Panc1 (cell line): ENCODE results near the gene KCNJ12. TPM values are rescaled to one million over a fixed set of nuclear protein-coding genes. Genes with fewer than 3 reads are reported as not detected.
"Not testable (repeated sequence)": the region's sequence is repeated elsewhere in the genome, so short reads cannot be mapped to it uniquely, and the experiment has no call there.

Experiments
- ATAC-seq: fragments of 200-7000 bp; cut with Tn5 transposase; 2 replicates; pipeline ENCODE4 v1.9.1; 2020; ENCODE audit warnings: mild to moderate bottlenecking, moderate library complexity
- BruUV-seq: library from RNA; stranded (reverse); fragments of 400-500 nt; replicated peaks from 2 replicates; lab custom pipeline; 2021; lab: Mats Ljungman, UMichigan
- CTCF ChIA-PET: fragments of 300-600 bp; sonication (Branson Sonifier 250); formaldehyde crosslinking; loops from one replicate; lab custom pipeline; 2022; ENCODE audit warnings: antibody characterized with exemption; lab: Charles Lee
- POLR2A ChIA-PET: fragments of 300-600 bp; sonication (Branson Sonifier 250); formaldehyde crosslinking; loops from one replicate; lab custom pipeline; 2022; ENCODE audit warnings: antibody characterized with exemption; lab: Charles Lee
- DNase-seq: peaks from one replicate; pipeline ENCODE4 v3.0.0-alpha.2; 2010; ENCODE audit warnings: low read depth, low spot score
- H3K27ac ChIP-seq: 2 replicates; pipeline ENCODE4 v1.5.1; 2011; ENCODE audit warnings: mild to moderate bottlenecking, low read length, inconsistent platforms
- H3K27me3 ChIP-seq: fragments of 200-500 bp; sonication (Bioruptor generic); 2 replicates; pipeline ENCODE4 v1.6.0; 2014; ENCODE audit warnings: low read length, inconsistent platforms; ENCODE audit not compliant: control insufficient read depth, insufficient read depth
- H3K36me3 ChIP-seq: fragments of 200-500 bp; sonication (Bioruptor generic); 2 replicates; pipeline ENCODE4 v1.5.1; 2014; ENCODE audit warnings: inconsistent platforms, mild to moderate bottlenecking, low read length, moderate library complexity; ENCODE audit not compliant: control insufficient read depth, insufficient read depth
- H3K4me1 ChIP-seq: 2 replicates; pipeline ENCODE4 v1.5.1; 2011; ENCODE audit warnings: inconsistent platforms, mild to moderate bottlenecking, low read length, moderate library complexity; ENCODE audit not compliant: control insufficient read depth, insufficient read depth
- H3K4me3 ChIP-seq, 2 experiments: 2 replicates each; pipeline ENCODE4 v1.5.1; 2011 to 2012; ENCODE audit warnings: low read depth in 2 of 2, low read length in 2 of 2, mild to moderate bottlenecking in 2 of 2, inconsistent platforms in 1 of 2, moderate library complexity in 1 of 2
- H3K9me3 ChIP-seq: fragments of 200-500 bp; sonication (Bioruptor generic); 2 replicates; pipeline ENCODE4 v1.5.1; 2014; ENCODE audit warnings: low read depth, mild to moderate bottlenecking, inconsistent platforms, low read length, moderate library complexity; ENCODE audit not compliant: control insufficient read depth, insufficient read depth
- POLR2AphosphoS5 ChIP-seq: IDR thresholded peaks from 2 replicates; pipeline ENCODE4 v1.6.1; 2012; ENCODE audit warnings: mild to moderate bottlenecking, low read depth, low read length, moderate library complexity
- SIN3A ChIP-seq: IDR thresholded peaks from 2 replicates; pipeline ENCODE4 v1.6.1; 2012; ENCODE audit warnings: low read depth, mild to moderate bottlenecking, low read length, moderate library complexity, borderline replicate concordance; ENCODE audit not compliant: insufficient read depth
- TCF7L2 ChIP-seq: IDR thresholded peaks from 2 replicates; pipeline ENCODE4 v1.6.1; 2011; ENCODE audit warnings: mild to moderate bottlenecking, low read depth, low read length, inconsistent platforms
- in situ Hi-C: cut with HindIII; loops from 2 replicates; pipeline ENCODE4 v1.10.0; 2016; ENCODE audit warnings: low sequenced_read_pairs, low pct_unique_long_range_greater_than_20kb
- intact Hi-C: fragments of 100-400 bp; cut with micrococcal nuclease; formaldehyde crosslinking; loops from one replicate; pipeline ENCODE4 v1.10.0; 2022; ENCODE audit not compliant: unreplicated experiment
- total RNA-seq: library from RNA; stranded (reverse); gene quantifications from one replicate; pipeline ENCODE4 v1.2.1, GENCODE V29; 2021; ENCODE audit not compliant: unreplicated experiment
- TF ChIP-seq, protein P1 (sequence below), 2 experiments: IDR thresholded peaks; 2 replicates each; pipeline ENCODE4 v1.6.1; 2011 to 2012; ENCODE audit warnings: low read depth in 2 of 2, control low read depth in 1 of 2, low read length in 1 of 2, mild to moderate bottlenecking in 1 of 2, moderate library complexity in 1 of 2; ENCODE audit not compliant: insufficient read depth in 1 of 2
- TF ChIP-seq, protein P2 (sequence below): fragments of 450-650 bp; IDR thresholded peaks from 2 replicates; pipeline ENCODE4 v1.5.1; 2017; ENCODE audit warnings: mild to moderate bottlenecking

KCNJ12 gene
- total RNA-seq, 1 experiment from 2014 or later = 2.7 TPM

DNA sequence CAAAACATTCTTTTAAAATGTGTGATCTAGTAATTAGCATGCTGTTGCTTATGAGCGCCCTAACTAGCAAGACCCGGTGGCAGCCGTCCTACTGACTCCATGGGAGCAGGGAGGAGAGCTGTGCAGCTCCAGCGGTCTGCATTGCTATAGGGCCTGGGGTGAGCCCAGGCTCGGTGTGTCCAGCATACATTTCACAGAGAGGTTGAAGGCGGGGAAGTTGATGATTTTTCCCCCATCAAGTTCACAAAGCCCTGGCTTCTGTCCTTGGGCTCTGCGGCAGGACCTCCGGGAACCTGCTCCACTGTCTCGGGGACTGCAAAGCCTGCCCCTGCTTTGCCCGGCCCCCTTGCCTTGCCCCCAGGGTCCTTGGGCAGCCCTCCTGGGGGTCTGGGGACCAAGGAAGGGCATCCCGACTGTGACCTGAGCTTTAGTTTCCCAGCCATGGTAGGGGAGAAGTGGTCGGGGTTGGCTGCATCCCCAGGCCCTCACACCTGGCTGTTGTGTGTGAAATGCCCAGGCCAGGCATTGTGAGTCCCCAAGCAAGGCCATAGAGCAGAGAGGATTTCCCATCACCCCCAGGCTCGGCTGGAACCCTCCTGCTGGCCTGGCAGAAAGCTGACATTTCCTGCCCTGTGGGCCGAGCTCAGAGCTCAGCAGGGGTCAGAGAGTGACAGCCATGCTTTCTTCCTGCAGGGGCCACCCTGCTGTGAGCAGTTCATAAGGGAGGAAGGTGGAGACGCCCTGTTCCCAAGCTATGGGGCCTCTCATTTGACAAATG, 24.8 kb downstream of the KCNJ12 start:
- no peaks in the 10 kb centered on the region for H3K36me3 ChIP-seq
- no TSS peak for BruUV-seq
- in situ Hi-C loops = no loop called here
- TF ChIP-seq, protein P1, sequence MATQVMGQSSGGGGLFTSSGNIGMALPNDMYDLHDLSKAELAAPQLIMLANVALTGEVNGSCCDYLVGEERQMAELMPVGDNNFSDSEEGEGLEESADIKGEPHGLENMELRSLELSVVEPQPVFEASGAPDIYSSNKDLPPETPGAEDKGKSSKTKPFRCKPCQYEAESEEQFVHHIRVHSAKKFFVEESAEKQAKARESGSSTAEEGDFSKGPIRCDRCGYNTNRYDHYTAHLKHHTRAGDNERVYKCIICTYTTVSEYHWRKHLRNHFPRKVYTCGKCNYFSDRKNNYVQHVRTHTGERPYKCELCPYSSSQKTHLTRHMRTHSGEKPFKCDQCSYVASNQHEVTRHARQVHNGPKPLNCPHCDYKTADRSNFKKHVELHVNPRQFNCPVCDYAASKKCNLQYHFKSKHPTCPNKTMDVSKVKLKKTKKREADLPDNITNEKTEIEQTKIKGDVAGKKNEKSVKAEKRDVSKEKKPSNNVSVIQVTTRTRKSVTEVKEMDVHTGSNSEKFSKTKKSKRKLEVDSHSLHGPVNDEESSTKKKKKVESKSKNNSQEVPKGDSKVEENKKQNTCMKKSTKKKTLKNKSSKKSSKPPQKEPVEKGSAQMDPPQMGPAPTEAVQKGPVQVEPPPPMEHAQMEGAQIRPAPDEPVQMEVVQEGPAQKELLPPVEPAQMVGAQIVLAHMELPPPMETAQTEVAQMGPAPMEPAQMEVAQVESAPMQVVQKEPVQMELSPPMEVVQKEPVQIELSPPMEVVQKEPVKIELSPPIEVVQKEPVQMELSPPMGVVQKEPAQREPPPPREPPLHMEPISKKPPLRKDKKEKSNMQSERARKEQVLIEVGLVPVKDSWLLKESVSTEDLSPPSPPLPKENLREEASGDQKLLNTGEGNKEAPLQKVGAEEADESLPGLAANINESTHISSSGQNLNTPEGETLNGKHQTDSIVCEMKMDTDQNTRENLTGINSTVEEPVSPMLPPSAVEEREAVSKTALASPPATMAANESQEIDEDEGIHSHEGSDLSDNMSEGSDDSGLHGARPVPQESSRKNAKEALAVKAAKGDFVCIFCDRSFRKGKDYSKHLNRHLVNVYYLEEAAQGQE (IDR thresholded peaks at IDR 0.05; ENCODE audit: insufficient read depth in 1 of 2, low read depth in 2 of 2, low read length in 1 of 2) = no peak
- TF ChIP-seq POLR2AphosphoS5 = no peak
- TF ChIP-seq SIN3A = no peak
- no peak for TF ChIP-seq TCF7L2
- TF ChIP-seq, protein P2, sequence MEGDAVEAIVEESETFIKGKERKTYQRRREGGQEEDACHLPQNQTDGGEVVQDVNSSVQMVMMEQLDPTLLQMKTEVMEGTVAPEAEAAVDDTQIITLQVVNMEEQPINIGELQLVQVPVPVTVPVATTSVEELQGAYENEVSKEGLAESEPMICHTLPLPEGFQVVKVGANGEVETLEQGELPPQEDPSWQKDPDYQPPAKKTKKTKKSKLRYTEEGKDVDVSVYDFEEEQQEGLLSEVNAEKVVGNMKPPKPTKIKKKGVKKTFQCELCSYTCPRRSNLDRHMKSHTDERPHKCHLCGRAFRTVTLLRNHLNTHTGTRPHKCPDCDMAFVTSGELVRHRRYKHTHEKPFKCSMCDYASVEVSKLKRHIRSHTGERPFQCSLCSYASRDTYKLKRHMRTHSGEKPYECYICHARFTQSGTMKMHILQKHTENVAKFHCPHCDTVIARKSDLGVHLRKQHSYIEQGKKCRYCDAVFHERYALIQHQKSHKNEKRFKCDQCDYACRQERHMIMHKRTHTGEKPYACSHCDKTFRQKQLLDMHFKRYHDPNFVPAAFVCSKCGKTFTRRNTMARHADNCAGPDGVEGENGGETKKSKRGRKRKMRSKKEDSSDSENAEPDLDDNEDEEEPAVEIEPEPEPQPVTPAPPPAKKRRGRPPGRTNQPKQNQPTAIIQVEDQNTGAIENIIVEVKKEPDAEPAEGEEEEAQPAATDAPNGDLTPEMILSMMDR = no peak
- 0 out of 2 replicates have a peak, but pooled peaks have one; percentile 32 for ATAC-seq
- ChIA-PET CTCF (no interaction called here), POLR2A (no interaction called here)
- no peaks in the 10 kb centered on the region for H3K9me3 ChIP-seq
- no peak for DNase-seq
- no peak overlapping the region for H3K27ac ChIP-seq
- H3K27me3 ChIP-seq = no peaks in the 10 kb centered on the region
- intact Hi-C loops = no loop called here
- peaks cover 12% of the 10 kb centered on the region for H3K4me1 ChIP-seq
- no peak overlapping the region for H3K4me3 ChIP-seq

DNA sequence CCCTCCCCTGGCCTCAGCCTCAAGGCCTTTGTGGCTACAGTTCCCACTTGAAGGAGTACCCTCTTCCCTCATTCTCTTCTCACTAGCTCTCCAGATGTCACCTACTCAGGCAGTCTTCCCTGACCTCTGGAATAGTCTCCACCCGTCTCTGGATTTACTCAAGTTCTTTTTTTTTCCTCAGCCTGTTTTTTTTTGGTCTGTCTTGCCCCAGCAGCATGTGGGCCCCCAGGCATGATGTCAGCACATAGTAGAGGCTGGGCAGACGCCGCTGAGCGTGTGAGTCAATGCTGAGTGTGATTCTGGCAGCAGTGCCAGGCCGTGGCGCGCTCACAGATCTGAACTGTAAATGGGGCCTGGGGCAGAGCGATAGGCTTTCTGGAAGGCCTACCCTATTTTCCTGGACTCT, 26.0 kb downstream of the KCNJ12 start:
- H3K36me3 ChIP-seq, H3K9me3 ChIP-seq, H3K27ac ChIP-seq, POLR2A ChIA-PET, H3K27me3 ChIP-seq, in situ Hi-C loops, CTCF ChIA-PET, BruUV-seq, intact Hi-C loops, H3K4me3 ChIP-seq: not testable (repeated sequence)
- DNase-seq = peak; percentile 59
- ATAC-seq = peak; percentile 94
- H3K4me1 ChIP-seq = peaks cover 12% of the 10 kb centered on the region

DNA sequence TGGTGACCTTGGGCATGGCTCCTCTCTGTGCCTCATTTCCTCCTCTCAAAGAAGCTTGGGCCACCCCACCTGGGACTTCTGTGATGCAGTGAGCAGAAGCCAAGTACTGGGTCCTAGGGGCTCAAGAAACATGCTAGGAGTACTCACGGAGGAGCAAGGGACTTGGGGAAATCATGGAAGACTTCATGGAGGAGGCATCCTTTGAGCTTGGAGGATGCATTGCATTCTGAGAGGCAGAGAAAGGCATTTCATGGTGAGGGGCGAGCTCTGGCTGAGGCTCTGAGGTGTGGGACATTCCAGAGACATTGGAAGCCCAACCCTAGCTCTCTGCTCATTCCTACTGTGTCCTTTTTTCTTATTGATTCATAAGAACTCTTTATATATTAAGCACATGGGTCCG, 26.8 kb downstream of the KCNJ12 start:
- POLR2A ChIA-PET, H3K9me3 ChIP-seq, intact Hi-C loops, DNase-seq, H3K27me3 ChIP-seq, H3K36me3 ChIP-seq, CTCF ChIA-PET, H3K4me3 ChIP-seq, ATAC-seq, H3K27ac ChIP-seq, in situ Hi-C loops, BruUV-seq: not testable (repeated sequence)
- H3K4me1 ChIP-seq = peaks cover 12% of the 10 kb centered on the region

DNA sequence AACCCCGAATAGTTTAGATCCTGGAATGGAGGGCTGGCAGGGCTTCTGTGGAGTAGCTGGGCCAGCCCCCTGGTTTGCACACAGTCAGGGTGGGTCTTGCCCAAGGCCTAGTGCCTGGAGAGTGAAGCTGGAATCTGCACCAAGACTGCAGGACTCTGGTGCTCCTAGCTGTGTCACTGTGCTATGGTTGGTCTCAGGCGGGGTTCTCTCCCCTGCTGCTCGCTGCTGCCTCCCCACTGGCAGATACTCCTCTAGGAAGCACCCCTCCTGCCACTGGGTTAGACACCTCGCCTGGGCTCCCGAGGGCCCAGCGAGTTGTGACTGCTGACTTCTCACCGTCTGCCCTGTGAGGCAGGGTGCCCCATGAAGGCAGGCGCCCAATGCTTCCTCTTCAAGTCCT, 27.9 kb downstream of the KCNJ12 start:
- H3K9me3 ChIP-seq, H3K4me3 ChIP-seq, intact Hi-C loops, POLR2A ChIA-PET, DNase-seq, H3K27ac ChIP-seq, BruUV-seq, in situ Hi-C loops, H3K36me3 ChIP-seq, H3K27me3 ChIP-seq, ATAC-seq, CTCF ChIA-PET: not testable (repeated sequence)
- H3K4me1 ChIP-seq = peaks cover 12% of the 10 kb centered on the region

DNA sequence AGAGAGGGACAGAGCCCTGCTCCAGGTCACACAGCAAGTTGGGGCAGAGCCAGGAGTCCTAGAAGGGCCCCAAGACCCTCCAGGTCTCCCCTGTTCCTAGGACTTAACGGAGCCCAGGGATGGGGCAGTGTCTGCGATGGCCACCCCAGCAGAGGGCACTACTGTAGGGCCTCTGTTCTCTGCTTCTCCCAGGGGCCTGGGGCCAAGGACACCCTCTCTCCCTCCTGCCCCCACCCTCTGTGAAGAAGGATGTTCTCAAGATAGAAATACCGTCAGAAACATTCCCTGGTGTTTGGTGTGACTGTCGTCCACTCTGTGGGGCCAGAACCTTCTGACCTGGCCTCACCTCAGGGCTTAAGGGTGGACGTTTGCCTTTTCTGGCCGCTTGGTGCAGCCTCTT, 28.4 kb downstream of the KCNJ12 start:
- H3K27ac ChIP-seq, CTCF ChIA-PET, POLR2A ChIA-PET, H3K36me3 ChIP-seq, DNase-seq, ATAC-seq, intact Hi-C loops, BruUV-seq, H3K27me3 ChIP-seq, H3K4me3 ChIP-seq, in situ Hi-C loops, H3K9me3 ChIP-seq: not testable (repeated sequence)
- H3K4me1 ChIP-seq = peaks cover 12% of the 10 kb centered on the region
